OCI-LY1 (cell line): ENCODE results near the gene PERP.
"Not testable (repeated sequence)": the region's sequence is repeated elsewhere in the genome, so short reads cannot be mapped to it uniquely, and the experiment has no call there.

Experiments
- H2AFZ ChIP-seq: fragments of 200-600 bp; sonication (generic), shearing (Covaris generic); 2 replicates; pipeline ENCODE4 v1.6.0; 2014; ENCODE audit warnings: antibody characterized with exemption, mild to moderate bottlenecking, low read length
- H3F3A ChIP-seq: fragments of 200-600 bp; sonication (generic), shearing (Covaris generic); 2 replicates; pipeline ENCODE4 v1.6.0; 2014; ENCODE audit warnings: mild to moderate bottlenecking, antibody characterized with exemption, low read length, moderate library complexity; ENCODE audit not compliant: insufficient read depth
- H3K27ac ChIP-seq: fragments of 200-600 bp; sonication (generic); 2 replicates; pipeline ENCODE4 v1.5.1; 2014; ENCODE audit warnings: low read length, mixed run types, mild to moderate bottlenecking, low read depth; ENCODE audit not compliant: poor library complexity, severe bottlenecking
- H3K27me3 ChIP-seq: fragments of 200-600 bp; sonication (generic); 2 replicates; pipeline ENCODE4 v1.6.0; 2014; ENCODE audit warnings: antibody characterized with exemption, mild to moderate bottlenecking, low read length, moderate library complexity; ENCODE audit not compliant: insufficient read depth
- H3K36me3 ChIP-seq: fragments of 200-600 bp; sonication (generic); 2 replicates; pipeline ENCODE4 v1.6.1; 2014; ENCODE audit warnings: mild to moderate bottlenecking, antibody characterized with exemption, low read length, moderate library complexity, mixed read lengths; ENCODE audit not compliant: insufficient read depth
- H3K4me1 ChIP-seq: fragments of 200-600 bp; sonication (generic); 2 replicates; pipeline ENCODE4 v1.5.1; 2014; ENCODE audit warnings: mild to moderate bottlenecking, low read length, moderate library complexity; ENCODE audit not compliant: insufficient read depth, severe bottlenecking
- H3K4me2 ChIP-seq: fragments of 200-600 bp; sonication (generic), shearing (Covaris generic); 2 replicates; pipeline ENCODE4 v1.6.1; 2014; ENCODE audit warnings: low read length
- H3K4me3 ChIP-seq: fragments of 200-600 bp; sonication (generic); 2 replicates; pipeline ENCODE4 v1.5.1; 2014; ENCODE audit warnings: low read length, low read depth, mild to moderate bottlenecking, mixed read lengths; ENCODE audit not compliant: poor library complexity, severe bottlenecking
- H3K79me2 ChIP-seq: fragments of 200-600 bp; shearing (Covaris generic); 2 replicates; pipeline ENCODE4 v1.6.1; 2016; ENCODE audit warnings: mixed run types, low read length, mixed read lengths; ENCODE audit not compliant: insufficient read depth
- H3K9ac ChIP-seq: fragments of 200-600 bp; sonication (generic), shearing (Covaris generic); 2 replicates; pipeline ENCODE4 v1.6.1; 2014; ENCODE audit warnings: mild to moderate bottlenecking, low read length, mixed read lengths
- H3K9me2 ChIP-seq: fragments of 200-600 bp; sonication (generic), shearing (Covaris generic); 2 replicates; pipeline ENCODE4 v1.6.1; 2014; ENCODE audit warnings: low read depth, mild to moderate bottlenecking, low read length, mixed read lengths
- H3K9me3 ChIP-seq: fragments of 200-600 bp; shearing (Covaris generic); 2 replicates; pipeline ENCODE4 v1.6.1; 2014; ENCODE audit warnings: low read length, mixed read lengths
- H4K20me1 ChIP-seq: fragments of 200-600 bp; sonication (generic), shearing (Covaris generic); 2 replicates; pipeline ENCODE4 v1.6.0; 2016; ENCODE audit warnings: mild to moderate bottlenecking, low read length; ENCODE audit not compliant: insufficient read depth
- CTCF ChIP-seq: fragments of 200-600 bp; sonication (generic), shearing (Covaris generic); IDR thresholded peaks from 2 replicates; pipeline ENCODE4 v1.5.1; 2017; ENCODE audit warnings: mild to moderate bottlenecking, antibody characterized with exemption, low read length, moderate library complexity, mixed read lengths
- EZH2 ChIP-seq: fragments of 200-600 bp; sonication (generic), shearing (Covaris generic); IDR thresholded peaks from 2 replicates; pipeline ENCODE4 v1.8.0; 2017; ENCODE audit warnings: borderline replicate concordance, mixed run types, mild to moderate bottlenecking, antibody characterized with exemption, low read length, moderate library complexity, mixed read lengths

PERP gene

DNA sequence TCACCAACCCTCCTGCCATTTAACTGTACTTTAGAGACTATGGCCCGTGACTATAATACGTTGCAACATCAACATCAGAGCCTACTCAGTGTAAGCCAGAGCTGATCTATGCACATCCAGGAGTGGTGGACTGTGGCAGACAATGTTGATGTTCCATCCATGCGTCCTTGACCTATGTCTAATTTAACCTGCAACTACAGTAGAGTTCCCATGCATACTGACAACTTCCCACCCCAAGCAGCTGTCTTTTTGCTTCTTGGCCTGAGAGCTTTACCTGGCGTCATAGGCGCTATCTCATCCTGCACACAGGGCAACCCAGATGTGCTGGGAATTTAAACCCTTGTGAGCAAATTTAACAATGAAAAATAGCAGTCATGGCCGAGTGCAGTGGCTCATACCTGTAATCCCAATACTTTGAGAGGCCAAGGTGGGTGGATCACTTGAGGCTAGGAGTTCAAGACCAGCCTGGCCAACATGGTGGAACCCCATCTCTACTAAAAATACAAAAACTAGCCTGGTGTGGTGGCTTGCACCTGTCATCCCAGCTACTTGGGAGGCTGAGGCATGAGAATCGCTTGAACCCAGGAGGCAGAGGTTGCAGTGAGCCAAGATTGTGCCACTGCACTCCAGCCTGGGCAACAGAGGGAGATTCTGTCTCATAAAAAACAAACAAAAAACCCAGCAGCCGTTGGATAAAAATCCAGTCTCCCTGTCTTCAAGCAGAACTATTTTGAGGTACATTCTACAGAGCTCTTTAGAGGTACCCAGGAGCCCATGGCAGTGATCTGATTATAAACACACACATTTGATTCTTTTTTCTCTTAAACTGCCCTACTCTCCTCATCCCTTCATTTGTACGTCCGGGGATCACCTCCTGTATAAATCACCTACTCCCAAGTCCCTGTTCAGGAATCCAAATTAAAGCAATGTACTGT lies 22.0 kb downstream of the PERP start:
- H4K20me1 ChIP-seq, result no peaks in the 10 kb centered on the region
- H3K4me3 ChIP-seq, result no peak overlapping the region
- TF ChIP-seq EZH2 (no peak), CTCF (no peak)
- no peaks in the 10 kb centered on the region for H3K27me3 ChIP-seq
- H3F3A ChIP-seq, result no peaks in the 10 kb centered on the region
- no peak overlapping the region for H3K9ac ChIP-seq
- H3K4me2 ChIP-seq, result no peak overlapping the region
- H3K9me2 ChIP-seq, result no peaks in the 10 kb centered on the region
- H2AFZ ChIP-seq, result no peak overlapping the region
- no peaks in the 10 kb centered on the region for H3K9me3 ChIP-seq
- no peaks in the 10 kb centered on the region for H3K36me3 ChIP-seq
- H3K27ac ChIP-seq, result no peak overlapping the region
- no peaks in the 10 kb centered on the region for H3K79me2 ChIP-seq
- no peaks in the 10 kb centered on the region for H3K4me1 ChIP-seq

DNA sequence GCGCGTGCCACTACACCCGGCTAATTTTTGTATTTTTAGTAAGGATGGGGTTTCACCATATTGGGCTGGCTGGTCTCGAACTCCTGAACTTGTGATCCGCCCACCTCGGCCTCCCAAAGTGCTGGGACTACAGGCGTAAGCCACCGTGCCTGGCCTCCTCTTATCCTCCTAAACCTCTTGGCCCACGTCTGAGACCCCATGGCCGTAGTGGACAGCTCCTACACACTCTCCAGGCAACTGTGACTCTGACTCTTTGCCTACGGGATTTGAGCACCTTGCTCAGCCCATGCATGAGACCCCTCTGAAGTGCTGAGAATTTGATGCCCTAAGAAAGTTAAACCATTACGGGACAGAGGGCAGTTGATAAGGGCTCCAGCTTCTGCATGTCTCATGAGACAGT lies 25.0 kb downstream of the PERP start:
- Histone ChIP-seq H3K9me3 (no peaks in the 10 kb centered on the region), H3F3A (no peaks in the 10 kb centered on the region), H4K20me1 (no peaks in the 10 kb centered on the region), H3K4me3 (no peak overlapping the region), H2AFZ (no peak overlapping the region), H3K4me1 (no peaks in the 10 kb centered on the region), H3K9ac (no peak overlapping the region), H3K27me3 (no peaks in the 10 kb centered on the region), H3K36me3 (no peaks in the 10 kb centered on the region), H3K4me2 (no peak overlapping the region), H3K79me2 (no peaks in the 10 kb centered on the region), H3K9me2 (no peaks in the 10 kb centered on the region), H3K27ac (no peak overlapping the region)
- no peak for TF ChIP-seq CTCF
- TF ChIP-seq EZH2, result no peak

GRCh38 chr6:138079556-138079955 lies 27.7 kb downstream of the PERP start:
- H3K9me3 ChIP-seq, H4K20me1 ChIP-seq, H3F3A ChIP-seq, H3K36me3 ChIP-seq, H3K4me2 ChIP-seq, H2AFZ ChIP-seq, H3K79me2 ChIP-seq, H3K9me2 ChIP-seq, H3K9ac ChIP-seq, H3K27ac ChIP-seq, H3K27me3 ChIP-seq, H3K4me1 ChIP-seq, H3K4me3 ChIP-seq: not testable (repeated sequence)

DNA sequence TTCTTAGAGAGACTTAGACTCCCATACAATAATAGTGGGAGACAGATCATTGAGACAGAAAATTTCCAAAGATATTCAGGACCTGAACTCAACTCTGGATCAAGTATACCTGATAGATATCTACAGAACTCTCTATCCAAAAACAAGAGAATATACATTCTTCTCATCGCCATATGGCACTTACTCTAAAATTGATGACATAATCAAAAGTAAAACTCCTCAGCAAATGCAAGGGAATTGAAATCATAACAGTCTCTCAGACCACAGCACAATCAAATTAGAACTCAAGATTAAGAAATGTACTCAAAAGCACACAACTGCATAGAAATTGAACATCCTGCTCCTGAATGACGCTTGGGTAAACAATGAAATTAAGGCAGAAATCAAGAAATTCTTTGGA lies 28.7 kb downstream of the PERP start:
- TF ChIP-seq EZH2, result no peak
- no peak for TF ChIP-seq CTCF
- H3K27me3 ChIP-seq, result no peaks in the 10 kb centered on the region
- H3K4me2 ChIP-seq, result no peak overlapping the region
- no peaks in the 10 kb centered on the region for H3K36me3 ChIP-seq
- H3K4me1 ChIP-seq, result no peaks in the 10 kb centered on the region
- H3K4me3 ChIP-seq, result no peak overlapping the region
- H4K20me1 ChIP-seq, result no peaks in the 10 kb centered on the region
- H3K79me2 ChIP-seq, result no peaks in the 10 kb centered on the region
- H3K9me3 ChIP-seq, result no peaks in the 10 kb centered on the region
- no peak overlapping the region for H2AFZ ChIP-seq
- no peak overlapping the region for H3K9ac ChIP-seq
- no peak overlapping the region for H3K27ac ChIP-seq
- H3K9me2 ChIP-seq, result no peaks in the 10 kb centered on the region
- H3F3A ChIP-seq, result no peaks in the 10 kb centered on the region
